B cell (primary cell): ENCODE data around the gene FAM120AOS.

ENCODE experiments used
- CTCF ChIP-seq: fragments of 200-600 bp; IDR thresholded peaks from one replicate; pipeline ENCODE4 v1.8.0; 2022; ENCODE audit warnings: antibody characterized with exemption, mild to moderate bottlenecking
- EZH2 ChIP-seq: IDR thresholded peaks from 2 replicates; pipeline ENCODE4 v1.6.1; 2012; ENCODE audit warnings: borderline replicate concordance, low read depth, mild to moderate bottlenecking, moderate library complexity, low read length; ENCODE audit not compliant: insufficient read depth, poor library complexity, severe bottlenecking

DNA sequence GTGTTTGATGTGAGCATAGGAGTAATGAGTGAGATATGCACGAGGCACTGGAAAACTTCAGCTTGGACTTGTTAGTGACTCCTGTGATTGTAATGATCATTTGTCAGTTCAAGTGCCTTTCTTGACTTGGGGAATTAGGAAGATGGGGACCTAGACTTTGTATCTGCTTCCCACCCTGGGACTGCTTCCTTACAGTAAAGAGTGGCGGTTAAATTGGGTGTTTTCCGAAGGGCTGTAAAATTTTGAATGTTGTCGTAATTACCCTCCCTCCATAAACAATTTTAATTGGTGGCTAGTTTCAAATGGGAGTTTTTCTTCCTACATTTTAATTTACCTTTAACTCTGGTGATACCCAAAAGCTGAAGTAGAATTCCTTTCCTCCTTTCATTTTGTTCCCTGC is 23.5 kb upstream of the FAM120AOS start:
- no peak for TF ChIP-seq CTCF
- no peak for TF ChIP-seq EZH2
